ENCODE data around the gene SDR39U1.

DNA sequence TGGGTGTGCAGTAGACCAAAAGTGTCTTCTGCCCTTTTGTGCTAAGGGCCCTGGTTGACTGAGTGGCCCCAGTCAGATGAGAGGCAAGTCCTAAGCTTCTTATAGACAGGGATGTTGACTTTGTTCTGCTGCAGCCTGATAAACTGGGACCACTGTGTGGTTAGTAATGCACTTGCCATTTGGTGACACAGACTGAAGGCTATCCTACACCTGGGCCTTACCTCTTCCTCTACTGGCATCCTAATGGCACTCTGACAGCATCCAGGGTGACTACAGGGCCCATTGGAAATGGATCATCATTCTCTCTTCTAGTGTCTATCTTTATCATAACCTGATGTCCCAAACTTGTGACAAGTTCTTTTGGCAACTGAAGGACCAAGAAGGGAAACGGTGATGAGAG is 3.3 kb downstream of the SDR39U1 start:
- no peak for TF ChIP-seq POLR2A (IDR thresholded peaks at IDR 0.05)
- TF ChIP-seq, protein P1, sequence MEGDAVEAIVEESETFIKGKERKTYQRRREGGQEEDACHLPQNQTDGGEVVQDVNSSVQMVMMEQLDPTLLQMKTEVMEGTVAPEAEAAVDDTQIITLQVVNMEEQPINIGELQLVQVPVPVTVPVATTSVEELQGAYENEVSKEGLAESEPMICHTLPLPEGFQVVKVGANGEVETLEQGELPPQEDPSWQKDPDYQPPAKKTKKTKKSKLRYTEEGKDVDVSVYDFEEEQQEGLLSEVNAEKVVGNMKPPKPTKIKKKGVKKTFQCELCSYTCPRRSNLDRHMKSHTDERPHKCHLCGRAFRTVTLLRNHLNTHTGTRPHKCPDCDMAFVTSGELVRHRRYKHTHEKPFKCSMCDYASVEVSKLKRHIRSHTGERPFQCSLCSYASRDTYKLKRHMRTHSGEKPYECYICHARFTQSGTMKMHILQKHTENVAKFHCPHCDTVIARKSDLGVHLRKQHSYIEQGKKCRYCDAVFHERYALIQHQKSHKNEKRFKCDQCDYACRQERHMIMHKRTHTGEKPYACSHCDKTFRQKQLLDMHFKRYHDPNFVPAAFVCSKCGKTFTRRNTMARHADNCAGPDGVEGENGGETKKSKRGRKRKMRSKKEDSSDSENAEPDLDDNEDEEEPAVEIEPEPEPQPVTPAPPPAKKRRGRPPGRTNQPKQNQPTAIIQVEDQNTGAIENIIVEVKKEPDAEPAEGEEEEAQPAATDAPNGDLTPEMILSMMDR (IDR thresholded peaks at IDR 0.05) = no peak

Data from uterus (tissue), 2 donors.